Activated CD8-positive, alpha-beta memory T cell treated with anti-CD3 and anti-CD28 coated beads, Interleukin-2, amount 50 U/mL, for 1 hour (primary cell): ENCODE measurements around the gene HEXA.
"Not testable (repeated sequence)": the region's sequence is repeated elsewhere in the genome, so short reads cannot be mapped to it uniquely, and the experiment has no call there.

Source experiments
- DNase-seq: peaks from one replicate; pipeline ENCODE4 v3.0.0-alpha.2; 2020; ENCODE audit errors: extremely low read depth

The HEXA gene

GRCh38 chr15:72375846-72376581 lies at the start of gene HEXA:
Gene HEXA, minus strand, starts transcription at chr15:72376014. Its CDS starts 42 bp downstream, at chr15:72375972.
- peak; percentile 82 for DNase-seq

GRCh38 chr15:72423256-72423655 lies 47.4 kb upstream of the HEXA start:
- DNase-seq: no peak

DNA sequence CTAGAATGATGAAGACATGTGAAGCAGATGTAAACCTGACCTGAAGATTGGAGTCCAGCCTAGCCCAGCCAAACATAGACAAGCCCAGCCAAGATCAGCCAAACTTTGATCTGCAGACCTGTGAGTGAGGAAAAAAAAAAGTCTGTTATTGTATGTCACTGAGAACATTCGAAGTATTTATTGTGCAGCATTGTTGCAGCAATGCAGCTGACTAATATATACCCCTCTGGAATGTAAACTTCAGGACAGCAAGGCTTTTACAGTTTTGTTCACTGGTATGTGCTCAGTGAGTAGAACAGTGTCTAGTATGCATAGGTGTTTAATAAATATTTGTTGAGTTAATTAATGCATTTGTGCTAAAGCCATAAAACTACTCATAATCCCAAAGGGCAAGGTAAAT lies 45.7 kb upstream of the HEXA start:
- no peak for DNase-seq

- no peak for DNase-seq
Measured at GRCh38 chr15:72420576-72420975, 44.8 kb upstream of the HEXA start.

DNA sequence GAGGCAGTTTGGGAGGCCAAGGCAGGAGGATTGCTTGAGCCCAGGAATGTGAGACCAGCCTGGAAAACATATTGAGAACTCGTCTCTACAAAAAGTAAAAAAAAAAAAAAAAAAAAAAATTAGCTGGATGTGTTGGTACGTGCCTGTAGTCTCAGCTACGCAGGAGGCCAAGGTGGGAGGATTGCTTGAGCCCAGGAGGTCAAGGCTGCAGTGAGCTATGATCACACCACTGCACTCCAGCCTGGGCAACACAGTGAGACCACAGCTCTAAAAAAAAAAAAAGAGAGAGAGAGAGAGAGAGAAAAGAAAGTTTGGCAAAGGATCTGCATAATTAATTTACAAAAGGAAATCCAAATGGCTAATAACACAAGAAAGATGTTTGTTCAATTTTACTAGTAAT lies 44.0 kb upstream of the HEXA start:
- DNase-seq: not testable (repeated sequence)

DNA sequence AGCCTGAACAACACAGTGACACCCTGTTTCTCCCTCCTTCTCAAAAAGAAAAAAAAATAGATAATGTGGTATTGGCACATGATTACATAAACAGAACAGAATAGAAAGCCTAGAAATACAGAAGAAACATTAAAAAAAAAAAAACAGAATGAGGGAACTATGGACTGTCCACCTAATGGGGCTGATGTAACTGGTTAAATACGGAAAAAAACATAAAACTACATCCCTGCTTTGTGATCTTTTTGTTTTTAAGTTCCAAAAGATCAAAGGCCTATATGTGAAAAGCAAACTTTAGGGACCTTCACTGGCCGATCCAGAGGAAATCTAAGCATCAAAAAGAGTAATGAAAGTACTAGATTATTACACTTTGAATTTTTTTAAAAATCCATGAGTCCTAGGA lies 39.5 kb upstream of the HEXA start:
- no peak for DNase-seq

DNA sequence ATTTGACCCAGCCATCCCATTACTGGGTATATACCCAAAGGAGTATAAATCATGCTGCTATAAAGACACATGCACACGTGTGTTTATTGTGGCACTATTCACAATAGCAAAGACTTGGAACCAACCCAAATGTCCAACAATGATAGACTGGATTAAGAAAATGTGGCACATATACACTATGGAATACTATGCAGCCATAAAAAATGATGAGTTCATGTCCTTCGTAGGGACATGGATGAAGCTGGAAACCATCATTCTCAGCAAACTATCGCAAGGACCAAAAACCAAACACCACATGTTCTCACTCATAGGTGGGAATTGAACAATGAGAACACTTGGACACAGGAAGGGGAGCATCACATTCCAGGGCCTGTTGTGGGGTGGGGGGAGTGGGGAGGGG lies 37.5 kb upstream of the HEXA start:
- not testable (repeated sequence) for DNase-seq

DNA sequence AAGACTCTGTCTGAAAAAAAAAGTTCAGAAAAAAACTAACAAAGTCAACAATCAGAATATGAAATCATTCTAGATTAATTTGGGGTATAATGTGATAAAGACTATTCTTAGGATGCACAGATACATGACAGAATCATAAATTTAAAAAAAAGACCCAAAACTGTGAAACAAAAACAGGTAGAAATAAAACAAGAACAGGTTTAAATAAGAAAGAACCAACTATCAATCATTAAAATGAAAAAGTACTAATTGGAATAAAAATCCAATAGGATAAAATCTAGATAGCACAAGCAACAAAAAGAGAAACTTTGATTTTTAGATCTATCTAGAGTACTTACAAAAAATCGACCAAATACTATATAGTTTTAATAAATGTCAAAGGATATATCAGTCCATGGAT lies 35.7 kb upstream of the HEXA start:
- no peak for DNase-seq

DNA sequence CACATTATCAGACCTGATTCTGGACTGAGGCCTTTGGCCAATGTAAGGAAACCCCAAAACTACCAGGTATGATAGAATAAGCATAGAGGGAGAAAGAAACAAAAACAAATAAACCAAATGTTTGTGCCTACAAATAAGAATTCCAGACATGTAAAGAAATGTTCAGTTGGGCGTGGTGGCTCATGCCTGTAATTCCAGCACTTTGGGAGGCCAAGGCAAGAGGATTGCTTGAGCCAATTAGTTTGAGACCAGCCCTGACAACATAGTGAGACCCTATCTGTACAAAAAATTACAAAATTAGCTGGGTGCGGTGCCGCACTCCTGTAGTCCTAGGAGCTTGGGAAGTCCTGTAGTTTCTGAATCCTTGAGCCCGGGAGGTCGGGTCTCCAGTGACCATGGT lies 35.3 kb upstream of the HEXA start:
- DNase-seq: no peak

- no peak for DNase-seq
Measured at GRCh38 chr15:72406936-72407335, 31.1 kb upstream of the HEXA start.

DNA sequence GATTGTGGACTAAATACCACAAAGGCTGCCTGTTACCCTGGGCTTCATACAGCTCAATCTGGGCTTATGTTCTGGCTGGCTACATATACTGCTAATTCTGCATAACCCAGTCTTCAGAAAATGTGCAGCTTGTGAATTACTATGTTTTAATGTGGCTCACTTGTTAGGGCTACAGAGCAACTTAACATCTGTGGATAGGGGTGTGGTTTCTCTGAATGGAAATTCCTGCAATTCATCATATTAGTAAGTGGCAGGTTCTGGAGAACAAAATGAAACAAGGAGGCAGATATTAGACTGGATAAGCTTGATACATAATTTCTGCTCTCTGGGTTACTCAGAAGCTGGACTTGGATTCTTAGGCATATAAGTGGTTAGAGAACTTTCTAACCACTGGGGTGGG lies 29.0 kb upstream of the HEXA start:
- no peak for DNase-seq

GRCh38 chr15:72404356-72404755 lies 28.5 kb upstream of the HEXA start:
- no peak for DNase-seq

DNA sequence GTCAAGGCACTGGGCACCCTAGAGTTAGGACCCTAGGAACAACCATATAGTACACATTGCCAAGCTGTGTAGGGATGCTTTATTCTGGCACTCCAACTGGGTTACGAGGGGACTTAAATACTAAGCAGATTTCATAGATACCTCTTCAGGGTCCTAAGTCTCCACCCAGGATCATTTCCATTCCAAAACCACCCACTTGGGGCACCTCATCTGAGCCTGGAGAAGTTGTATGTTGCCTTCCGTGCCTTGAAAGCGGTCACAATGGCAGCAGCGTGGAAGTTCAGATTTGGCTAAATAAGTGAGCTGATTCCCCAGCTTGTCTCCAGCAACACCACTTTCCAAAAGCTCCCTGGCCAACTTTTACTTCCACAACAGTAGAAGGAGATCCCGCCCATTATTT lies 26.9 kb upstream of the HEXA start:
- DNase-seq: no peak

- DNase-seq: no peak
Measured at GRCh38 chr15:72398648-72399047, 22.8 kb upstream of the HEXA start.

GRCh38 chr15:72397796-72398588 lies 22.2 kb upstream of the HEXA start, which contains the start of gene TMEM202:
Gene TMEM202, plus strand, starts transcription at chr15:72398305. Its CDS starts 22 bp downstream, at chr15:72398327.
- DNase-seq: no peak

GRCh38 chr15:72396331-72396730 lies 20.5 kb upstream of the HEXA start:
- DNase-seq: not testable (repeated sequence)

GRCh38 chr15:72389231-72389630 lies 13.4 kb upstream of the HEXA start:
- no peak for DNase-seq

DNA sequence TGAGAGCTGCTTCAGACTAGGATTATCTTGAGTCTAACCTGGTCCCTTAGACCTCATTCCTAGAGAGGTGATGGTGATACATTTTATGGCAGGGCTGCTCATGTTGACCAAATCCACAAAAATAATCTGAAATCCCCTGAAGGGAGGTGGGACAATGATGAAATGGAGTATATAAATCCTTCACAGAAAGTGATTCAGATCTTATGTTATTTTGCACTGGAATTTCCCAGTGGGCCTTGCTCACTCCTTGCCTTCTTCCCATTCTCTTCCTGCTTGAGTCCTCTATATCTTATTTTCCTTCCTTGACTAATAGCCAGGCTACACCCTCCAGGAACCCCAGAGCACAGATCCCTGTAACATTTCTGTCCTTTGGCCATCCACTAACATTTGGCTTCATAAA lies 11.9 kb upstream of the HEXA start:
- DNase-seq: no peak

- no peak for DNase-seq
Measured at GRCh38 chr15:72382146-72382545, 6.3 kb upstream of the HEXA start.

GRCh38 chr15:72380743-72381142 lies 4.9 kb upstream of the HEXA start:
- DNase-seq: no peak

DNA sequence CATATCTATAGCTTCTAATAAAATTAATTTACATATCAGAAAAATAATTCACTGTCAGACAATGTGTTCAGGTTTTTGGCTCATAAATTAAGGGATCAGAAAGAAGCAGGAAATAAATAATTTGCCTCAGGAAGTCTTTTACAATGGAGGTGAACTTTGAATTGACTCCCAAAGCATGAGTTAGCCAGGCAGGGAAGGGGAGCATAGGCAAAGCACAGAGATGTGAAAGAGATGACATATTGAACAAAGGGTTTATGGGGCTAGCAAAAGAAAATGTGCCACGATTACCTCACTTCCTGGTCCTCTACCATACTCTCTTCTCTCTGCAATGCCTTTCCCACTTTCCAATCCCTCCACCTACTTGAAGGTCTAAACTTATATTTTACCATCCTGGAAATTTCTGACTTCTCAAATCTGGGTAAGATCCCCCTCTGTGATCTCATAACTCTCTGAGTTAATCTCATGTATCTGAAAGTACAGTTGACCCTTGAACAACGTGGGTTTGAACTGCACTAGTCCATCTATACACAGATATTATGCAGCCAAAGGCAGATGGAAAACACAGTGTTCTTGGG lies 4.1 kb upstream of the HEXA start:
- no peak for DNase-seq

DNA sequence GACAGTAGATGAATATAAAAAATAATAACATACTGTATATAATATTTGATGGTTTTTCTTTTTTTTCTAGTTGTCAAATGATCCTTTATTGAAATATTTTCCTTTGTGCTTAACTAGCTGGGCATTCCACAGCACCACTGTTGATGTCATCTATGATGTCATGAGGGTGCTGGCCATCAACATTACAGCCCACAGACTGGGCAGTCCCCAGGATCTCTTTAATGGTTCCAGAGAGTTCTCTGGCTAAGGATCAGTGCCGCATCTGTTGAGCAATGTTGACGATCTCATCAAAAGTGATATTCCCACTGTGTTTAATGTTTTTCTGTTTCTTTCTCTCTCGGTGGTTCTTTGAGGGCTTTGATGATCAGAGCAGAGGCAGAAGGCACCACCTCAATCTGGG lies 3.3 kb upstream of the HEXA start:
- not testable (repeated sequence) for DNase-seq

- DNase-seq: no peak
Measured at GRCh38 chr15:72377331-72377730, 1.5 kb upstream of the HEXA start.
